NCI-H1694 (cell line): ENCODE results near the gene DOCK3.
"Not testable (repeated sequence)": the region's sequence is repeated elsewhere in the genome, so short reads cannot be mapped to it uniquely, and the experiment has no call there.

ENCODE experiments used
- DNase-seq: peaks from one replicate; lab custom pipeline; 2025; lab: John Stamatoyannopoulos, UW

The DOCK3 gene

DNA sequence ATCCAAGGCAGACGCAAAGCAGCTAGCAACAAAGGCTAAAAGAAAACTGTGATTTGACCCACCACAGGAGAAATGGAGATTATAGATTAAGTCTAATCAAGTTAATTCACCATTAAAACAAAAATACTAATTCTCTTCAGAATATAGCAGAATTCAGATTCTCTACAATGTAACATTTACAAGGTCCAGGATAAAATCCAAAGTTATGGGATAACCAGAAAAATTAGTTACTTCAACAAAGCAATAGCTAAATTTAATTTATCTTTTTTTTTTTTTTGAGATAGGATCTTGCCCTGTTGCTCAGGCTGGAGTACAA is 425.8 kb downstream of the DOCK3 start:
- no peak for DNase-seq

DNA sequence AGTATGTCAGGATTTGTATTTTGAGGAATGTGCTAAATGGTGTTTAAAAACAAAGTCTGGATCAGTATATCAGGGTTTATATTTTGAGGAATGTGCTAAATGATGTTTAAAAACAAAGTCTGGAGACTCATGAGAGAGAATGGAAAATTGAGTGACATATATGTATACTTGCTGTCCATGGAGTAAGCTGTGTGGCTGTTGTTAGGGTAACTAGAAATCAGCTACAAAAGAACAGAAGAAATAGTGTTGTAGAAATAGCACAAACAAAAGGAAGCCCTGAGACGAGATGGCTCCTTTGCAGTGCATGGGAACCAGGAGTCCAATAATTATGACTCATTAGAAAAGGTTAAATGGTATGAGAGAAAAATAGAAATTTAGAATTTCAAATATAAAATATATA is 427.7 kb downstream of the DOCK3 start:
- no peak for DNase-seq

DNA sequence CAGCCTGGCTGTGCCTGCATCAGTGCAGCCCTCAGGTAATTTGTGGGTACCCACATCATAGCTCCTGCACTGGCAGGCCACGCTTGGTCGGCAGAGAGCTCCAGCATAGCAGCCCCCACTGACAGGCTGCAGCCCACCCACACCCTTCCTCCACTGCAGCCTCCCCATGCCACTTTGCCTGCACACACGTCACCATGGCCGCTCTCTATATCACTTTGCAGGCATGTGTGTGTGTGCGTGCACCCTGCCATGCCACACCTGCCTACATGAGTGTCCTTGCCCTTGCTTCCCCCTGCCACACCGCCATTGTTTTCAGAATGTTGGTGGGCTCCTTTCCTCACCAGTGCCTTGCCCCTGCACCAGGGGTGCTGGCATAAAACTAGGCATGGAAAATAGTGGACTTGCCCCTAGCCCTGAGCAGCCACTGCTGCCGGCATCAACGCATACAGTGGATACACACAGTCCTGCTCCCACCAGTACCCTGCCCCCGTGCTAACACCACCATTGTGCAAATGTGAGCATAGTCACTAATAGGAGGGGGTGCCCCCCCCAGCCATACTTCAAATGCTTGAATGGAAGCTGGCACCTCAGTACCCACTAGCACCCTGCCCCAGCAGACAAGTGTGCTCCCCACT is 431.6 kb downstream of the DOCK3 start:
- no peak for DNase-seq

DNA sequence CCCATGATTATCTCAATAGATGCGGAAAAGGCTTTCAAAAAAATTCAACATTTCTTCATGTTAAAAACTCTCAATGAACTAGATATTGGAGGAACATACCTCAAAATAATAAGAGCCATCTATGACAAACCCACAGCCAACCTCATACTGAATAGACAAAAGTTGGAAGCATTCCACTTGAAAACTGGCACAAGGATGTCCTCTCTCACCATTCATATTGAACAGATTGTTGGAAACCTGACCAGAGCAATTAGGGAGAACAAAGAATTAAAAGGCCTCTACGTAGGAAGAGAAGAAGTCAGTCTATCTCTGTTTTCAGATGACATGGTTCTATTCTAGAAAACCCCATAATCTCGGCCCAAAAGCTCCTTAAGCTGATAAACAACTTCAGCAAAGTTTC is 435.9 kb downstream of the DOCK3 start:
- DNase-seq: no peak

DNA sequence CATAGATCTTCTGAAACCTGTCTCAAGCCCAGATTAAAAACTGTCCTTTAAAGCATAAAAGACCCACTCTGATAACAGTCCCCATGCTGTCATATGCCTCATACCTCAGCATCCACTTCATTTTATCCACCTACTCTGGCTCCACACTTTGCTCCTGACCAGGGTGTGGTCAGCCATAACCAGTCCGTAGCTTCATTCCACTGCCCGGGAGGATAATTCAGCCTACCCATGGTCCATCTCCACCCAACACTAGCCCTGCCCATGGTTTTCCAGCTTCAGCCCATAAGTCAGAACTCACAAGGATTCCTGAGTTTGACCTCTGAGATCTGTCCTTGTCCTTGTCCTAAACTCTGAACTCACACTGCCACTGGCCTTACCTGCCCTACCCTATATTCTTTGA is 448.2 kb downstream of the DOCK3 start:
- DNase-seq: no peak

DNA sequence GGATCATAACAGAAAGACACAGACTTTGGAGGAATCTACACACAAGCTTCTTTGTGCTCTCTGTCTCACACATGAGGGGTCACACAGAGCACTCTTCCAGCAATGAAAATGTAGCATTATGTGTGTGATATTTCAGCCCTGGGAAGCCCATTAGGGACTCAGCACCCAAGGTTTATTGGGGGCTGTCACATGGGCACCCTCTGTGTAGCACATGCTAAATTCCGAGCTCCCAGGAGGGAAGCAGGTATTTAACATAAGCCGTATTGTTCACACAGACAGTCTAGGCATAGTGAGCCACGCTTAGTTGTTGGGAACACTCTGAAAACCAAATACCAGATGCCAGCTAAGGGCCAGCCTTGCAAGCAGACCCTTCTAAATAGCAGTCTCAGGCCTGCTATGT is 448.8 kb downstream of the DOCK3 start:
- no peak for DNase-seq

DNA sequence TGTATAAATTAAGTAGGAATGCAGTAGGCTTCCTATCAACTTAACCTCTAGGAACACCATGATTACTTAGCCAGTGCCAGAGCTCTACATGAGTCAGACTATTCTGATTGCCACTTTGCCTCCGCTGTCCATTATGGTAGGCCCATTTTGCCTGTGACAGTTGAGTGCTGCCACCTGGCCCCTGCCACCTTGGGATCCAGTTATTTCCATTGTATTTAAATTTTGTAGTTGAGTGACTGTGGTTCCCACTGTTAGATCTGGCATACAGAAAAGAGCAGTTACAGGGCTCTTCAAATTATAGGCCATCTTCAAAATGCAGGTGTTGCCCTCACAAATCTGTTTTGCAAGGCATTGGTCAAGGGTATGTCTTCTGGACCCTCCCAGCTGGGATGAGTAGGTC is 456.9 kb downstream of the DOCK3 start:
- DNase-seq: not testable (repeated sequence)

DNA sequence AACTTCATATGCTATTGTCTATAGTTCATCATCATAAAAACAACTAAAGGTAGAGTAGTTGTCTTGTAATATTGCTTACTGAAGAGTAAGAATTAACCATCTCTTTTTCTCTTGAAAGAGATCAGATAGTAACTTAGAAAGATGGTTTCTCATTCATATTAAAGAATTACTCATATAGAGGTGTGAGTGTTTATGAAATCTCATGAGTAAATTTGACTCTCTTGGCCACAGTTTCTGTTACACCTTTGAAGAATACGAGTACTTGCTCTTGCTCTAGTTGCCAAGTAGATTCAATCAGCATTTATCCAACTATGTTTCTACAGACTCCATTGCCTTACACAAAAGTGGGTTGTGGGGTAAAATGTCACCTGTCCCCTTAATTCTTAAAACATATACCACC is 463.0 kb downstream of the DOCK3 start:
- DNase-seq: no peak

DNA sequence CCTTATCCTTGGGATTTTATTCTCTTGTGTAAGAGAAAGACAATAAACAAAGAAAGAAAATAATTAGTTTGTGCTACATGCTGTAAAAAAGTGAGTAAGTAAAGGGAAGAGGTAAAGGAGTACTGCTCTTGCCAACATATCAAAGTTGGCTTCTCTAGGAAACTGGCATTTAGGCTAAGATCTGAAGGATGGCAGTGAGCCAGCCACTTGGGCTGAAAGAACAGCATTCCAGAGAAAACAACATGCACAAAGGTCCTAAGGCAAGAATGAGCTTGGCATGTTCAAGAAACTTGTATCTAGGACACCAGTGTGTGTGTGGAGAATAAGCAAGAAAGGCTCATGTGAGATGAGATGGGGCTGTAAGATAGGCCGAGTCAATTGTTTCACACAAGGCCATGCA is 464.9 kb downstream of the DOCK3 start:
- no peak for DNase-seq

DNA sequence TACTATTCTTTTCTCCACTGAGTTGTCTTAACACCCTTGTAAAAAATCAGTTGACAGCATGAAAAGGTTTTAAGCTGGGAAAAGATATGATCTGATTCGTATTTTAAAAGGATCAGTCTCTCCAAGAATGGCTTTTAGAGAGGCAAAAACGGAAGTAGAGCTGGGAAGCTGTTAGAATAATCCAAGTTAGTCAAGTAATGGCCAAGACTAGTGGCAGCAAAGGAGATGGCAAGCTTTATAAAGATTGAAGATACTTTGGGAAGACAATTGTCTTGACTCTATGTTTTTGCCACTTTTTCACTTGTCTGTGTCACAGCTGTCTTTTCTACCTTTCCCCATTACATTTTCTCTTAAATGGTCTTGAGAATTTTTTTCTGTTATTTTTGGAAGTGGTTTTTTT is 466.8 kb downstream of the DOCK3 start:
- no peak for DNase-seq

DNA sequence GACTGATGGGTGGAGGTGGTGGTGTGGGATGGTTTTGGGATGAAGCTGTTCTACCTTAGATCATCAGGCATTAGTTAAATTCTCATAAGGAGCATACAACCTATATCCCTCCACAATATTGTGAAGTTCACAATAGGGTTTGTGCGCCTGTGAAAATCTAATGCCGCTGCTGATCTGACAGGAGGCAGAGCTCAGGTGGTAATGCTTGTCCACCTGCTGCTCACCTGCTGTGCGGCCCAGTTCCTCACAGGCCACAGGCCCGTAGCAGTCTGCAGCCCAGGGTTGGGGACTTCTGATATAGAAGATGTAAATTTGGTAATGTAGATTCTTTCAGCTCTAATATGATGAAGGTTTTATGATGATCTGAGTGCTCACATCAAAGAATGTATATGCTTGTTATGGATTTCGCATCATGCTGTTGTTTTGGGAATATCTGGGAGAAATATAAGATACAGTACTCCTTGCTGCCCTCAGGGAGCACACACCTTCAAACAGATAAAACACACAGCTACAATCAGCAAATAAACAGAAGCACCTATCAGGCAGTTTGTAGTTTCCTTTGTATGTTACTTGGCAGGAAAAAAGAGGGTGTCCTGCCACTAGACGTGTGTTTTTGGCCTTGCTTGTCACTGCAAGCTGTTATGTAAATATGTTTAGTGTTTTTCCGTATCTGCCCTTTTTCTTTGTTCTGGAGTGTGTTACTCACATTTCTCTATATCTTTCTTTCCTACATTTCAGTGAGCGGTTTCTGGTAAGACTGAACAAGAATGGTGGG is 471.3 kb downstream of the DOCK3 start:
- no peak for DNase-seq

DNA sequence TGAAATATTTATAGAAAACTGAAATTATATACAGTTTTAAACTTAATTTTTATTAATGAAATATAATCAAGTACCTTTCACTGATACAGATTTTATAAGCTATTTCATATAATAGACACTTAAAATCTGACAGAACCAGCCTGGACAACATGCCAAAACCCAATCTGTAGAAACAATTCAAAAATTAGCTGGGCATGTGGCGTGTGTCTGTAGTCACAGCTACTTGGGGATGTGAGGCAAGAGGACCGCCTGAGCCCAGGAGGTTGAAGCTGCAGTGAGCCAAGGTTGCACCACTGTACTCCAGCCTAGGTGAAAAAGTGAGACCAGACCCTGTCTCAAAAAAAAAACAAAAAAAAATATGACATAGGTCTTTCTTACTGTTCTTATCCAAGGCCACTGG is 472.1 kb downstream of the DOCK3 start:
- no peak for DNase-seq

DNA sequence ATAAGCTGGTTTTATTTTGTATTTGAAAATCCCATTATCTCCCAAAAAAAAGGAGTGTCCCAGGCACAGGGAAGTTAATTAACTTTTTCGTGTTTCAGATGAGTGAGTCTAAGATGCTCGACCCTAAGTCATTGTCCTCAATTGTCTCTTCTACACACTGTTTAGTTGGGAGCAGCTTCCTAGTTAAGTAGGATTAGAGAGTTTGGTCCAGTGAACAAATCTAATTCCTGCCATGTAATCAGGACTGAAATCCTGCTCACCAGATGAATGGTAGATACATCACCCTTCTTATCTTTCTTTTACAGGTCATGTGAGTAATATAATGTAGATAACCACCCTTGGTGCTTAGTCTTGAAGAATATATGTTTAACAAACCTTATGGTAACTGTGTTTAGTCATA is 481.4 kb downstream of the DOCK3 start:
- DNase-seq: no peak

DNA sequence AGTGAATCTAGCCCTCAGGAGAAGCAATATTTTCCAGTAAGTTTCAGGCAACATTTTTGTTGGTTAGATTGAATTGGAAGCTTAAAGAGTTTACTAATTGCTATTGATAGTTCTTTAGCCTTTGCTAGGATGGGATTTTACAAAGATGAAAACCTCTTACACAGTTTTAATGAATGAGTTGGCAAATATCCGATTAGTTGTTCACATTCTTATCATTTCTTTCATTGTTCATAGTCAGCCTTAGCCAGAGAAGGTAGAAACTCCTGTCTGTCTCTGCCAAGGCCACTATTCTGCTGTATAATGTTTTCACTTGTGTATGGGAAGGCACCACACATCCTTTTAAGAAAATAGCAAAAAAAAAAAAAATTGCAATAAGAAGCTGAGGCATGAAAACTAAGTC is 488.3 kb downstream of the DOCK3 start:
- DNase-seq: no peak

DNA sequence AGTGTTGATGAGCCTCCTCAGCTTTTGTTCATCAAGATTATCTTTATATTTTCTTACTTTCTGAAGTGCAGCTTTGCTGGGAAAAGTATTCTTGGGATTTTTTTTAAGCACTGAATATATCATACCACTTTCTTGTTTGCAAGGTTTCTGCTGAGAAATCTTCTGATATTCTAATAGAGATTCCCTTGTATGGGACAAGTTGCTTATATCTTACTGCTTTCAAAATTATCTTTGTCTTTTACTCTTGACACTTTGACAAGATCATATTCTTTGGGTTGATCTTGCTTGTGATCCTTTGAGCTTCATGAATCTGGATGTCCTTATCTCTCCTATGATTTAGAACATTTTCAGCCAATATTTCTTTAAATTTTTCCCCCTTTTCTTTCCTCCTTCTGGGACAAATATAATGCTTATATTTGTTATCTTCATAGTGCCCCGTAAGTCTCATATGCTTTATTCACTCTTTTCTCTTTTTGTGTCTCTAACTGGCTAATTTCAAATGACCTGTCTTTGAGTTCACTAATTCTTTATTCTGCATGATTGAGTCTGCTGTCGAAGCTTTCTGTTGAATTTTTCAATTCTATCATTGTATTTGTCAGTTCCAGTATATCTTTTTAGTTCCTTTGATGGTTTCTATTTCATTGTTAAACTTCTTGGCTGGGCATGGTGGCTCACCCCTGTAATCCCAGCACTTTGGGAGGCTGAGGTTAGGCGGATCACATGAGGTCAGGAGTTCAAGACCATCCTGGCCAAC is 499.0 kb downstream of the DOCK3 start:
- DNase-seq: no peak

DNA sequence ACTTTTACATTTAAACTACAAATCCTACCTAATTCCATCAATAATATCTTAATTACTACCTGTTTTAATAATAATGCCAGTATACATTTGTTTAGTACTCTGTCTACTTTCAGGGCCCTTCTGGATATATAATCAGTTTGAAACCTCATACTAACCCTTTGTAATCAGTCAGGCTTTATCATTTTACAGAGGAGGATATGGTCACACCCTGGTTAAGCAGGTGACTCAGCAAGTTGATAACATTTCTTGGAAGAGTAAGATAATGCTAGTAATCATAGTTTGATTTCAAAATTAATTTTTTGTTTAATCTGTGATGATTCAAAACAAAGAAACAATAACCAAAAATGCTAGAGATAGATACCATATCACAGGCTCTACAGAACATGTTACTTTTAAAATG is 502.2 kb downstream of the DOCK3 start:
- DNase-seq: no peak

DNA sequence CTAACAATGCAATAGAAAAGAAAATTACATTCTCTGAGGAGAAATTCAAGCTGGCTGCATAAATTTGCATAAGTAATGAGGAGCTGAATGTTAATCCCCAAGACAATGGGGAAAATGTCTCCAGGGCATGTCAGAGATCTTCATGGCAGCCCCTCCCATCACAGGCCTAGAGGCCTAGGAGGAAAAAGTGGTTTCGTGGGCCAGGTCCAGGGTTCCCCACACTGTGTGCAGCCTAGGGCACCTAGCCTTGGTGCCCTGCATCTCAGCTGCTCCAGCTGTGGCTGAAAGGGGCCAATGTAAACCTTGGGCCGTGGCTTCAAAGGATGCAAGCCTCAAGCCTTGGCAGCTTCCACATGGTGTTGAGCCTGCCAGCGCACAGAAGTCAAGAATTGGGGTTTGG is 511.7 kb downstream of the DOCK3 start:
- not testable (repeated sequence) for DNase-seq

DNA sequence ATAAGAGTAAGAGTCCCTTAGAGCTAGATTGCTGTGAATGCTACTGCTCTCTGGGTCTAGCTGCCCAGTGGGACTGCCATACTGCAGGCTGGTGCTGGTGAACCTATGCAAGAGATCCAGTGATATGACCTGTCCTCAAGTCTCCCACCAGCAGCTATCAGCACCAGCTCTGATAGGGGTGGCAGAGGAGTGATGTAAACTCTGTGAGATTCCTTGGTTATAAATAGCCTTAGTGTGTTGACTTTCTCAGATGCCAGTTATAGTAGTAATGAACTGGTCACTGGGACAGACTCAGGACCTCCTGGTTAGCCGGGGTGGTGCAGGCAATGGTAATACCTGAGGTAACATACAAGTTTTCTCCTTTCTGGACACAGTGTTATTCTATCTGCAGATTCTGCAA is 515.5 kb downstream of the DOCK3 start:
- DNase-seq: no peak

DNA sequence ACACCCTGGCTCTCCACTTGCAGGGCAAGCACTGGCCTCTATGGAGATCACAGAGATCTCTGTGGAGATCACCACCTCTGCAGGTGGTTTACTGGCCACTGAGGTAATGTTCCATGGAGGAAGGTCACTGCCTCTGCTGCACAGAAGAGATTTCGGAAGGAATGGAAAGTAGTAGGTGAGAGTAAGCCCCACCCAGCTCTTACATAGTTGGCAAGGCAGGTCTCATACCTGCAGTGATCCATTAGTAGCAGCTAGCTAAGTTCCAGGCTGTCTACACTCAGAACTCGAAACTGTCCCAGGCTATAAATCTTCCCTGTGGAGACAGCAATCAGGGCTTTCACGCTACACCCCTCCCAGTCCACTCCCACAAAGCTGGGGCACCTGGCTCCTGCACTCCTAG is 516.1 kb downstream of the DOCK3 start:
- DNase-seq: no peak

DNA sequence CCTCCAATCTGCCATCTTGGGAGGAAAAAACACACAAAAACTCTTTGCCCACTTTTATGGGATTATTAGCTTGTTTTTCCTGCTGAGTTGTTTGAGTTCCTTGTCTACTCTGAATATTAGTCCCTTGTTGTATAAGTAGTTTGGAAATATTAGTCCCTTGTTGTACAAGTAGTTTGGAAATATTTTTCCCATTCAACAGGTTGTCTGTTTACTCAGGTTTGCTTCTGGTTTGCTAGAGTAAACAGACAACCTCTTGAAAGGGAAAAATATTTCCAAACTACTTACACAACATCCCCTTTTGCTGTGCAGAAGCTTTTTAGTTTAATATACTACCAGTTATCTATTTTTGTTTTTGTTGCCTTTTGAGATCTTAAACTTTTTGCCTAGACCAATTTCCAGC is 517.0 kb downstream of the DOCK3 start:
- DNase-seq: no peak

DNA sequence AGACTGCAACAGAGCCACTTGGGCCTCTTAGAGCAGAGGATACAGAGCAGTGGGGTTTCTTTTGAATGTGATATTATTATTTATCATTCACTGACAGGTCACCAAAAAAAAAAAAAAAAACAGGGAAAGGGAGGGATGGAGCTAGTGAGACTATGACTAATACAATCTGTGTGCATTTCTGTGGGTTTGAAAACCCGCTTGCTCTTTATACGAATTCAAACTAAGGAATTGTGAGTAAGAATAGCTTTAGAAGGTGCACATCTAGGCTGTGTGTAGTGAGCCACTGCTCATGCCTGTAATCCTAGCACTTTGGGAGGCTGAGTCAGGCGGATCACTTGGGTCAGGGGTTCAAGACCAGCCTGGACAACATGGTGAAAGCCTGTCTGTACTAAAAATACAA is 523.8 kb downstream of the DOCK3 start:
- DNase-seq: no peak

DNA sequence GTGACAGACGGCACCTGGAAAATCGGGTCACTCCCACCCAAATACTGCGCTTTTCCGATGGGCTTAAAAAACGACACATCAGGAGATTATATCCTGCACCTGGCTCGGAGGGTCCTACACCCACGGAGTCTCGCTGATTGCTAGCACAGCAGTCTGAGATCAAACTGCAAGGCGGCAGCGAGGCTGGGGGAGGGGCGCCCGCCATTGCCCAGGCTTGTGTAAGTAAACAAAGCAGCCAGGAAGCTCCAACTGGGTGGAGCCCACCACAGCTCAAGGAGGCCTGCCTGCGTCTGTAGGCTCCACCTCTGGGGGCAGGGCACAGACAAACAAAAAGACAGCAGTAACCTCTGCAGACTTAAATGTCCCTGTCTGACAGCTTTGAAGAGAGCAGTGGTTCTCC is 524.6 kb downstream of the DOCK3 start:
- DNase-seq: not testable (repeated sequence)

DNA sequence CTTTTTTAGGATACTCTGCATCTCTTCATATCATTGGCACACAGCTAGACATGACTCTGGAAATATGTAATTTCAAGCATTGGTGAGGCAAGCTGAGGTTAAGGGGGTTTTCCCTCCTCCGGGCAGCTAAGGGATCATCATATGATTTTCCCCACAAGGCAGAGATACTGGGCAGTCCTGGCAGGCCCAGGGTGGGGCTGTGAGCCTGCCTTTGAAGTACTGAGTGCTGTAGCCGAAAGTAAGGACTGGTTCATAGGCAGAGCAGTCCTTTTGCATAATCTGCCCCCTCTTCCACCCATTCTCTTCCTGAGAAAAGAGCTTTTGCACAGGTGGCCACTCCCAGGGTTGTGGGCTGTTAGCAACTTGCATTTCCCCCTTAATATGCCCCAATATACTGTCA is 541.6 kb downstream of the DOCK3 start:
- DNase-seq: no peak

DNA sequence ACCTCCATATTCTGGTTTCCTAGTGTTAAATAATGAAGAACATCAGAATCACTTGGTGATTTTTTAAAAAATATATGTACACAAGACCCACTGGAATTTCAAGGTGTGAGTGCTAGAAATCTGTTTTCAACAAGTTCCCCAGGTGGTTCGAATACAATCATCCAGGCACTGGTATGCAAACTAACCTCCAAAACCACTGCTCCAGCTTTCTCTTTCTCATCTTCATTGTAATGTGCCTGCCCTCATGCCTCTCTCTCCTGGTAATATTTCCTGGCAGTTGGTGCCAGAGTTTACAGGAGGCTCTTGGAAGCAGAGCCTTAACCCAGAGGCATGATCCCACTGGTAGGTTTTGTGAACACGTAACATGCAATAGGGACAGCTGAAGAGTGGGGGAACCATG is 547.2 kb downstream of the DOCK3 start:
- DNase-seq: no peak
